Neuronal stem cell (in vitro differentiated cells): ENCODE data around the gene CBX8.

Experiments used
- DNase-seq: peaks from one replicate; pipeline ENCODE4 v3.0.0-alpha.2; 2013; ENCODE audit warnings: low spot score
- H2AFZ ChIP-seq: one replicate; pipeline ENCODE4 v1.6.1; 2013; ENCODE audit warnings: mild to moderate bottlenecking, low read length, inconsistent platforms
- H2AK5ac ChIP-seq: 2 replicates; pipeline ENCODE4 v1.6.1; 2013; ENCODE audit warnings: low read depth, mild to moderate bottlenecking, inconsistent platforms, low read length, moderate library complexity, mixed read lengths
- H2BK120ac ChIP-seq: 2 replicates; pipeline ENCODE4 v1.6.1; 2013; ENCODE audit warnings: low read depth, mild to moderate bottlenecking, inconsistent platforms, low read length, moderate library complexity, mixed read lengths
- H2BK12ac ChIP-seq: one replicate; pipeline ENCODE4 v1.6.1; 2013; ENCODE audit warnings: low read length, inconsistent platforms
- H2BK15ac ChIP-seq: 2 replicates; pipeline ENCODE4 v1.6.1; 2013; ENCODE audit warnings: mild to moderate bottlenecking, low read length, inconsistent platforms, mixed read lengths
- H2BK5ac ChIP-seq: one replicate; pipeline ENCODE4 v1.6.1; 2013; ENCODE audit warnings: inconsistent platforms, mild to moderate bottlenecking, low read length, moderate library complexity
- H3K14ac ChIP-seq: one replicate; pipeline ENCODE4 v1.6.1; 2013; ENCODE audit warnings: low read length, inconsistent platforms
- H3K18ac ChIP-seq: 2 replicates; pipeline ENCODE4 v1.6.1; 2013; ENCODE audit warnings: low read length, inconsistent platforms
- H3K23ac ChIP-seq: 2 replicates; pipeline ENCODE4 v1.6.1; 2013; ENCODE audit warnings: low read depth, mild to moderate bottlenecking, mixed read lengths, low read length, inconsistent platforms; ENCODE audit not compliant: poor library complexity
- H3K27ac ChIP-seq: replicated peaks from 3 replicates; pipeline ENCODE4 v1.5.1; 2013; ENCODE audit warnings: low read length, inconsistent platforms
- H3K27me3 ChIP-seq, 3 experiments: 2 replicates each; pipeline ENCODE4 v1.6.1; 2013; ENCODE audit warnings: low read length in 3 of 3, mild to moderate bottlenecking in 2 of 3, inconsistent platforms in 1 of 3, low read depth in 1 of 3, mixed read lengths in 1 of 3, moderate library complexity in 1 of 3; ENCODE audit not compliant: control insufficient read depth in 3 of 3, insufficient read depth in 3 of 3
- H3K36me3 ChIP-seq, 2 donors: replicated peaks in 1 of 2; 2 replicates each; pipeline ENCODE4 v1.6.1; 2013; ENCODE audit warnings: low read length in 2 of 2; ENCODE audit not compliant: control insufficient read depth in 2 of 2, insufficient read depth in 2 of 2
- H3K4ac ChIP-seq: 2 replicates; pipeline ENCODE4 v1.6.1; 2013; ENCODE audit warnings: inconsistent platforms, mild to moderate bottlenecking, low read length, moderate library complexity
- H3K4me1 ChIP-seq, 2 donors: 1 replicate in 1 of 2; 2 replicates in 1 of 2; pipeline ENCODE4 v1.6.1; 2013; ENCODE audit warnings: low read length in 2 of 2, low read depth in 1 of 2; ENCODE audit not compliant: control insufficient read depth in 2 of 2, insufficient read depth in 1 of 2
- H3K4me2 ChIP-seq: one replicate; pipeline ENCODE4 v1.6.1; 2013; ENCODE audit warnings: mild to moderate bottlenecking, low read length, inconsistent platforms; ENCODE audit not compliant: insufficient read depth, poor library complexity, severe bottlenecking
- H3K4me3 ChIP-seq, 2 donors: 2 replicates each; pipeline ENCODE4 v1.5.1; 2013; ENCODE audit warnings: low read length in 2 of 2, mild to moderate bottlenecking in 2 of 2, inconsistent platforms in 1 of 2, moderate library complexity in 1 of 2
- H3K79me1 ChIP-seq: one replicate; pipeline ENCODE4 v1.6.1; 2013; ENCODE audit warnings: low read depth, mild to moderate bottlenecking, inconsistent platforms, low read length, moderate library complexity
- H3K9ac ChIP-seq: one replicate; pipeline ENCODE4 v1.6.1; 2013; ENCODE audit warnings: mild to moderate bottlenecking, low read depth, low read length, inconsistent platforms; ENCODE audit not compliant: poor library complexity
- H3K9me3 ChIP-seq, 2 donors: replicated peaks in 1 of 2; 2 replicates each; pipeline versions ENCODE3 to v1.6.1; 2013; ENCODE audit warnings: low read length in 2 of 2, mild to moderate bottlenecking in 2 of 2, inconsistent platforms in 1 of 2, low read depth in 1 of 2, mixed read lengths in 1 of 2, moderate library complexity in 1 of 2; ENCODE audit not compliant: control insufficient read depth in 2 of 2, insufficient read depth in 1 of 2
- H4K8ac ChIP-seq: one replicate; pipeline ENCODE4 v1.6.1; 2013; ENCODE audit warnings: low read depth, mild to moderate bottlenecking, inconsistent platforms, low read length, moderate library complexity
- H4K91ac ChIP-seq: one replicate; pipeline ENCODE4 v1.6.1; 2013; ENCODE audit warnings: low read length, low read depth, mild to moderate bottlenecking, inconsistent platforms; ENCODE audit not compliant: poor library complexity
- WGBS, 2 donors: extraction: QIAGEN DNeasy Blood & Tissue Kit; methylation state at CpG; one replicate each; pipeline ENCODE4 v1.1.7; 2013; ENCODE audit warnings: missing lambda C conversion rate in 2 of 2, mixed read lengths in 1 of 2; ENCODE audit not compliant: insufficient read length in 2 of 2, insufficient replicate concordance in 1 of 2; ENCODE audit errors: extremely low coverage in 2 of 2; 5-methylcytosine and 5-hydroxymethylcytosine counted together

The CBX8 gene

DNA sequence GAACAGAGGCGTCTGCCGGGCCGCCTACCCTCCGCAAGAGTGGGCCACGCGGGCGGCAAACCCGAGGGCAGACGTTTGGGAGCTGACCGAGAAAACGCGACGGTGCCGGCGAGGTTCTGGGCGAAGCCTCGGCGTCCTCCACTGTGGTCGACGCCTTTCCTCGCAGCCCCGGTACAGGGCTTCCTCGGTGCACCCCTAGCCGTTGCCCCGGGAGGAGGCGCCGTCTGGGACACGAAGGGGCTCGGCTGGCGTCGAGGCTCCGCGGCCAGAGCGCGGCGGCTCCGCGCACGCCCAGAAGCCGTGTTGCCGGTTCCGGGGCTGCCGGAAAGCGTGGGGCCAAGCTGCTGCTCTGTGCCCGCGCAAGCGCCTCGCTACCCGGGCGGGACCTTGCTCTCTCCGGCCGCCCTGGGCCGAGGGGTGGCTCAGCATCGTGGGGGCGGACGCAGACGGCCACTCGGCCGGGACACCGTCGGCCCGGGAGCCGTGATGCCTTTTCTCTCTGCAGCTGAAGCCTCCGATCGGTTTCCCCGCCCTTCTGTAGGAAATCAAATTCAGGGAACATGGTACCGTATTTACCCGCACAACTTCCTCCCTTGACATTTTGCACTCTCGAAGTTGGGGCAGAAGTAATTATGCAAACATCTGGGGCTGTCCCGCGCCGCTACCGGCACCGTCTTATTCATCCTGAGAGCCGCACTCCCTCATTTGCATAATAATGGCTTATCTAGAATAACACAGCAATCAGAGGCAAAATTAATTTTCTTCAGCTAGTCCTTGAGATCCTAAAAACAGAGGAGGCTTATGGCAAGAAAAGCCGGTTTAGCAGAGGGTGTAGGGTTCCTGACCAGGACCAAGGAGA, 7.3 kb upstream of the CBX8 start:
- no peak overlapping the region for H4K8ac ChIP-seq
- no peak for DNase-seq
- peak overlapping the region; percentile 90 for H2AFZ ChIP-seq
- H3K4me3 ChIP-seq = peak overlapping the region; percentile 3 to 38
- peaks cover 0 to 9% of the 10 kb centered on the region in 2 donors for H3K9me3 ChIP-seq
- peaks cover 64 to 100% (median 95%) of the 10 kb centered on the region in 3 experiments for H3K27me3 ChIP-seq
- peak overlapping the region; percentile 95 for H2BK12ac ChIP-seq
- H3K18ac ChIP-seq = peak overlapping the region; percentile 82
- H2AK5ac ChIP-seq = peak overlapping the region; percentile 51
- peak overlapping the region; percentile 7 for H3K9ac ChIP-seq
- peaks cover 16 to 52% of the 10 kb centered on the region in 2 donors for H3K4me1 ChIP-seq
- H3K14ac ChIP-seq = no peak overlapping the region
- H2BK120ac ChIP-seq = no peak overlapping the region
- H3K79me1 ChIP-seq = no peaks in the 10 kb centered on the region
- WGBS, 2 donors = no CpG with 5 or more reads among the region's 76 CpGs
- no peak overlapping the region for H4K91ac ChIP-seq
- H2BK15ac ChIP-seq = peak overlapping the region; percentile 64
- H3K4ac ChIP-seq = peak overlapping the region; percentile 31
- H2BK5ac ChIP-seq = no peak overlapping the region
- H3K23ac ChIP-seq = peak overlapping the region; percentile 13
- peak overlapping the region; percentile 55 for H3K4me2 ChIP-seq
- H3K27ac ChIP-seq = no peak overlapping the region
- no peaks in the 10 kb centered on the region for H3K36me3 ChIP-seq

DNA sequence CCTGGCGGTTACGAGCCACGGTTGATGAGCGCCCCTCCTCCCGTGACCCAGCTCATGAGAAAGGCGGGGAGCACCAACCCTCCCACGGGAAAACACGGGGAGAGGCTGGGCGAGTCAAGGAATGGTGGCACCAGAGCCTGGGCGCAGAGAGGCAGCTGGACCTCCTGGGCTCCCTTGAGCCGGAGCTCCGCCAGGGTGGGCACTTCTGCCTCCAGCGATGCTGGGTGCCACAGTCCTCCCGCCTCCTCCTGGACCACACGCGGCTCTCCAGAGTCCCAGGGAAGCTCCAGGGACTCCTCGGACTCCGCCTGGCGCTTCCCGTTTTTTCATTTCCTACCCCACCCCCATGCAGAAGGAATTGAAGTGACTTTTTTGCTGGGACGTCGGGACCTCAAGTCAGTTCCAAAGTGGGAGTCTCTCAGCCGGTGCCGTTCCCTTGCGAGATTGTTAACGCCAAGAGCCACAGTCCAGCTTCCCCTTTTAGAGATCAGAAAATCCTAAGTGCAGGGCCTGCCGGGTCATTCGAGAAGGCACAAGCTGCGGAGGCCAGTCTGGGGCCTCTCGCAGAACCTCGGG, 6.6 kb upstream of the CBX8 start:
- no CpG with 5 or more reads among the region's 31 CpGs for whole genome bisulfite sequencing, 2 donors
- Histone ChIP-seq H3K9me3 (peaks cover 0 to 9% of the 10 kb centered on the region in 2 donors), H4K8ac (no peak overlapping the region), H3K27ac (no peak overlapping the region), H2BK12ac (peak overlapping the region; percentile 95), H3K27me3 (peaks cover 67 to 100% (median 96%) of the 10 kb centered on the region in 3 experiments), H2AK5ac (peak overlapping the region; percentile 61), H2BK5ac (no peak overlapping the region), H3K18ac (peak overlapping the region; percentile 82), H3K14ac (peak overlapping the region; percentile 72), H3K79me1 (no peaks in the 10 kb centered on the region), H3K36me3 (no peaks in the 10 kb centered on the region), H3K4me3 (peak overlapping the region in 1 of 2 donors; percentile 38), H4K91ac (no peak overlapping the region), H3K9ac (peak overlapping the region; percentile 7), H3K23ac (peak overlapping the region; percentile 86), H3K4me2 (no peak overlapping the region), H3K4me1 (peaks cover 16 to 55% of the 10 kb centered on the region in 2 donors), H2AFZ (peak overlapping the region; percentile 90), H2BK120ac (no peak overlapping the region), H2BK15ac (peak overlapping the region; percentile 64), H3K4ac (peak overlapping the region; percentile 31)
- no peak for DNase-seq

DNA sequence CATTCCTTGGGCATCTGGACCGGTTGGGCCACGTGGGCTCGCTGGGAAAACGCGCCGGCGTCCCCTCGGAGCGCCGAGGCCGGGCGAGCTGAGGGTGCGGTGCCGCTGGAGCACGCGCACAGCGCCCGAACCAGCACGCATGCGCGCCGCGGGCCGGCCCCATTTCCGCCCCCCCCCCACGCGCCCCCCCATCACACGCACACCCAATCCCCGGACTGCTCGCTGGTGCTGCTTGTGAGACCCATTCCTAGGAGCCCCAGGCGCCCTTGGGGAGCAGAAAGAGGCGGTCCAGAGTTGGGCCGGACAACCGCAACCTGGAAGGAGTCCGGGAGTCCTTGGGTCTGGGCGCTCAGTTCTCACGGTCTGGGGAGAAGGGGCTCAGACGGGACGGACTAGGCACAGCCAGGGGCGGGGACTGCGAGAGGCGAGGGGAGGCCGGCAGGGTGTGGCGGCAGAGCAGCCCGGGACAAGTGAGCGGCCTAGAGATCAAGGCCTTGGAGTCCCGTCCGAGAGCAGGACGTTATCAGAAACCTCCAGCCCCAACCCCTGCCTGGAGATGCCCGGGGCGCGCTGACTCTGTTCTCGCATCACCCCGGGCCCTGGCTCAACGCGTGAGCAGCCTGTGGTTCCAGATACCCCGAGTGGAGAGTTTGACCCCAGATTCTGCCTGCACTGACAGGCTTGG, 6.0 kb upstream of the CBX8 start:
- H3K9me3 ChIP-seq = peaks cover 0 to 10% of the 10 kb centered on the region in 2 donors
- H3K4me2 ChIP-seq = no peak overlapping the region
- H3K23ac ChIP-seq = peak overlapping the region; percentile 86
- H3K4me1 ChIP-seq = peaks cover 21 to 61% of the 10 kb centered on the region in 2 donors
- no peak overlapping the region for H3K4ac ChIP-seq
- H3K4me3 ChIP-seq = no peak overlapping the region
- H3K27ac ChIP-seq = no peak overlapping the region
- H2BK5ac ChIP-seq = no peak overlapping the region
- H2AK5ac ChIP-seq = peak overlapping the region; percentile 61
- H3K36me3 ChIP-seq = no peaks in the 10 kb centered on the region
- H4K91ac ChIP-seq = no peak overlapping the region
- peaks cover 69 to 100% (median 95%) of the 10 kb centered on the region in 3 experiments for H3K27me3 ChIP-seq
- peak overlapping the region; percentile 72 for H3K14ac ChIP-seq
- peak overlapping the region; percentile 64 for H2BK15ac ChIP-seq
- H2BK120ac ChIP-seq = peak overlapping the region; percentile 18
- H3K9ac ChIP-seq = peak overlapping the region; percentile 7
- peak overlapping the region; percentile 31 for H2AFZ ChIP-seq
- no peak for DNase-seq
- peaks cover 2% of the 10 kb centered on the region for H3K79me1 ChIP-seq
- H3K18ac ChIP-seq = peak overlapping the region; percentile 88
- H2BK12ac ChIP-seq = no peak overlapping the region
- no peak overlapping the region for H4K8ac ChIP-seq
- WGBS, 2 donors = no CpG with 5 or more reads among the region's 57 CpGs
